T-helper 17 cell (primary cell): ENCODE measurements around the gene ARMH4. TPM values are rescaled to one million over a fixed set of nuclear protein-coding genes. Genes with fewer than 3 reads are reported as not detected.

Experiments used
- ATAC-seq: fragments of 150-1000 bp; cut with Tn5 transposase; 2 replicates; pipeline ENCODE4 v1.10.0; 2021; ENCODE audit warnings: mild to moderate bottlenecking, moderate library complexity
- DNase-seq, 3 donors: peaks; one replicate each; pipeline versions ENCODE4 v3.0.0 to v3.0.0-alpha.2; 2020 to 2021
- H3K9me3 ChIP-seq: one replicate; pipeline ENCODE4 v1.7.0; 2013; ENCODE audit warnings: low read length, mild to moderate bottlenecking; ENCODE audit not compliant: control insufficient read depth, poor library complexity, severe bottlenecking
- H3K27ac Mint-ChIP-seq: one replicate; pipeline ENCODE4 v1.8.0; 2022; ENCODE audit warnings: mild to moderate bottlenecking, moderate library complexity, mixed read lengths
- H3K27me3 Mint-ChIP-seq: one replicate; pipeline ENCODE4 v1.8.0; 2022; ENCODE audit warnings: mixed read lengths
- H3K36me3 Mint-ChIP-seq: one replicate; pipeline ENCODE4 v1.8.0; 2022; ENCODE audit warnings: low read depth, mixed read lengths
- H3K4me1 Mint-ChIP-seq: one replicate; pipeline ENCODE4 v1.8.0; 2022; ENCODE audit warnings: mild to moderate bottlenecking, mixed read lengths
- H3K4me3 Mint-ChIP-seq: one replicate; pipeline ENCODE4 v1.8.0; 2022; ENCODE audit warnings: mild to moderate bottlenecking, moderate library complexity, mixed read lengths
- total RNA-seq, 4 donors: library from RNA in 2 of 4; stranded (reverse) in 2 of 4; gene quantifications; one replicate each; pipeline ENCODE4 v1.2.3 and lab custom pipeline; 2022 to 2026

ARMH4 gene, protein sequence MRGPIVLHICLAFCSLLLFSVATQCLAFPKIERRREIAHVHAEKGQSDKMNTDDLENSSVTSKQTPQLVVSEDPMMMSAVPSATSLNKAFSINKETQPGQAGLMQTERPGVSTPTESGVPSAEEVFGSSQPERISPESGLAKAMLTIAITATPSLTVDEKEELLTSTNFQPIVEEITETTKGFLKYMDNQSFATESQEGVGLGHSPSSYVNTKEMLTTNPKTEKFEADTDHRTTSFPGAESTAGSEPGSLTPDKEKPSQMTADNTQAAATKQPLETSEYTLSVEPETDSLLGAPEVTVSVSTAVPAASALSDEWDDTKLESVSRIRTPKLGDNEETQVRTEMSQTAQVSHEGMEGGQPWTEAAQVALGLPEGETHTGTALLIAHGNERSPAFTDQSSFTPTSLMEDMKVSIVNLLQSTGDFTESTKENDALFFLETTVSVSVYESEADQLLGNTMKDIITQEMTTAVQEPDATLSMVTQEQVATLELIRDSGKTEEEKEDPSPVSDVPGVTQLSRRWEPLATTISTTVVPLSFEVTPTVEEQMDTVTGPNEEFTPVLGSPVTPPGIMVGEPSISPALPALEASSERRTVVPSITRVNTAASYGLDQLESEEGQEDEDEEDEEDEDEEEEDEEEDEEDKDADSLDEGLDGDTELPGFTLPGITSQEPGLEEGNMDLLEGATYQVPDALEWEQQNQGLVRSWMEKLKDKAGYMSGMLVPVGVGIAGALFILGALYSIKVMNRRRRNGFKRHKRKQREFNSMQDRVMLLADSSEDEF
- not detected for total RNA-seq
- 0.08 to 0.58 reads per million in 2 donors for total RNA-seq (lab: John Stamatoyannopoulos, UW)

DNA sequence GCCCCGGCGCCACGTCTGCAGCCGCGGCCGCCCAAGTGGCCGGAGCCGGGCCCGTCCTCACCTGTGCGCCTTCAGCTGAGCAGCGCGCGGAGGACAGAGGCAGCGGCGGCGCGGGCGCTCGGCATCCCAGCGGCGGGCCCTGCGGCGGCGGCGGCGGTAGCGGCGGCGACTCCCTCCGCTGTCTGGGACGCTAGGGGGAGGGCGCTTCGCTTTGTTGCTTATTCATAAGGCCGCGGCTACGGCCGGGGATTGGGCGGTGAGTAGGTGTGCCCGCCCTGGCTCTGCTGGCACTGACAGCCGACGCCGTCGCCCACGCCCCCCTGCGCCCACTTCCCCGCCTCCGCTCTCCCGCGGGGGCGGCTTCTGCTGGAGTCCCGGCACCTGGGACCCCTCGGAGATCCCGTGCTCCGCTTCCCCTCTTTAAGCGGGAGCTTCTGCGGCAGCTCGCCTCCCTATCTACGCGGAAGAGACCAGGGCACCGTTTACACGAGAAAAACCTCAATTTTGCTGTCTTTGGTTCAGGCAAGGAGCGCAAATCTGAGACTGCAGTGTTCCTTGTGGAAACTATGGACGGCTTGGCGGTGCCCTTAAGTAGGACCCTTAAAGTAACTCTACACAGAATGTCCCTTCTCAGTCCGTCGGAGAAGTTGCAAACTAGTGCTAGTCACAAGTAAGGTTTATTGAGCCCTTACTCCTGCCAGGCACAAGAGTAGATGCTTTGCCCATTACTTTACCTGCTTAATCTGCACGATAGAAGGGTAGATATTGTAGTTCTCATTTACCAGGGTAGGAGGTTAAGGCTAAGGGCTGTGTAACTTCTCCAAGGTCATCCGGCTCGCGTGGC lies at the start of gene ARMH4:
ARMH4 (minus strand) TSS at position 200 of the 844 bp plus-strand sequence. CDS start 12,855 bp downstream, outside the sequence.
- Mint-ChIP-seq H3K4me3 (peak within 1 kb of the TSS; percentile 82), H3K27ac (no peak within 1 kb of the TSS), H3K36me3 (no peaks in the 10 kb centered on the region), H3K27me3 (peaks cover 74% of the 10 kb centered on the region), H3K4me1 (peaks cover 10% of the 10 kb centered on the region)
- ATAC-seq = peak; percentile 94
- no peaks in the 10 kb centered on the region for H3K9me3 ChIP-seq
- peak; percentile 21 to 30 (median 25) for DNase-seq

DNA sequence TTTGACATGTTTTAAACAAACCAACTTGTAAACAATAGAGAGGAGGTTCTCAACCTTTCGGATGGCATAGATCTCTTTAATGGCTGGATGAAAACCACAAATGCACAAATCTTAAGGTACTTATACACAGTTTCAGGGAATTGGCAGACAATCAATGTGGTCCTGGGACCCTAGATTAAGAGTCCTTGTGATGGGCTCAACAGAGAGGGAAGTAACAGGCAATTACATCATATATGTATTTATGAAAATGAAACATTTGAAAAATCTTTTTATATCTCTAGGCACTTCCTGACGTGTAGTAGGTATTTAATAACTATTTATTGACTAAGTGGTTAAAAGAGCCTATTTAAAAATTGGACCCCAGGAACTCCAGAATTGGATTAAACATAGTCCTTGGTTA lies 48.8 kb upstream of the ARMH4 start:
- Mint-ChIP-seq H3K4me1 (peaks cover 20% of the 10 kb centered on the region), H3K27ac (peak overlapping the region; percentile 98), H3K36me3 (peaks cover 2% of the 10 kb centered on the region), H3K27me3 (no peaks in the 10 kb centered on the region), H3K4me3 (peak overlapping the region; percentile 96)
- H3K9me3 ChIP-seq = no peaks in the 10 kb centered on the region
- DNase-seq = no peak
- no peak for ATAC-seq

DNA sequence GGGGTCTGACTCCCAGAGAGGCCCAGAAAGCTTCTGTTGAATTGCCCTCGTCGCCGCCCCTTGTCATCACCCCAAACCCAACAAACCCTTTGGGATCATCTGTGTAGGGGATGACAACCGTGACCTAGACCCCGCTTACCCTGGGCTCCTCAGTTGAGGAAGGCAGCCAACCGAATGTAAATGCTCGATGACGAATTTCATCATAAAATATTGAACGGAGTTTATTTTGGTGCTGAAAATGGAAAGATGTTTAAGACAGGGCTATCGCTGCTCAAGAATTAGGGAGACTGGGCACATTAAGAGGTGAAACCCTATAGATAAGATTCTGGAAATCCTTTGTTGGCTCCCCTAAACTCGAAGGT lies 48.4 kb upstream of the ARMH4 start:
- H3K9me3 ChIP-seq = no peaks in the 10 kb centered on the region
- DNase-seq (no peak), ATAC-seq (peak; percentile 11)
- H3K4me3 Mint-ChIP-seq = peak overlapping the region; percentile 96
- H3K27me3 Mint-ChIP-seq = no peaks in the 10 kb centered on the region
- peak overlapping the region; percentile 98 for H3K27ac Mint-ChIP-seq
- peaks cover 2% of the 10 kb centered on the region for H3K36me3 Mint-ChIP-seq
- H3K4me1 Mint-ChIP-seq = peaks cover 21% of the 10 kb centered on the region

DNA sequence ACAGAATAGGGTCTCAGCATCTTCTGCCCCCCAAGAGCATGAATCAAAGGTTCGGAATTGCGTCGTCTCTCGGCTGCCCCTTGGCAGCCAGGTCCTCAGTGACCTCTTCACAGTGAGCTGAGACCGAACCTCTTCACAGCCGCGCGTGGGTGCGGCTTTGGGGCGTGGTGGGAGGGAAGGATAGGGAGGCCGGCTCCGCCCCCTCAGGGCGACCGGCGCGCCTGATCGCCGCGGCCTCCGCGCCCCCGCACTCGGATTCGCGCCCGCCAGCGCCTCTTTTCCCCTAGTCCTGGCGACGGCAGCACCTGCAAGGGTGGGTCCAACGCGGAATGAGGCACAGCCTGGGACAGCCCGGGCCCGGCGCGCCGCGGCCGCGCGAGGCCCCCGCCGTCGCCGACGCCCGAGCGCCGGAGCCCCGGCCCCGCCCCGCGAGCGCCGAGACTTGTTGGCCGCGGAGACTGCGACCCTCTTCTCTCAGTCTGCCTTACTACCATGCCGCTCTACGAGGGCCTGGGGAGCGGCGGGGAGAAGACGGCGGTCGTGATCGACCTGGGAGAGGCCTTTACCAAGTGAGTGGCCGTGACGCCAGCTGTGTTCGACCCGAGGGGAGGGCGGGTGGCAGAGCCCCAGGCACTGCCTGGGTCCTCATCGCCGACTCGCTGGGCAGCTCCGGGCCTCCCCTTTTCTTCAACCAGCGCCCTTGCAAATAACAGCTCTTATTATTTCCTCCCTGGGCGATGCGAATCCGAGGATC lies 47.9 kb upstream of the ARMH4 start, which contains the start of gene ACTR10:
ACTR10 (plus strand) TSS at position 424 of the 754 bp plus-strand sequence; CDS start at position 493, 69 bp downstream.
- DNase-seq (peak; percentile 75 to 86 (median 76)), ATAC-seq (peak; percentile 90)
- Mint-ChIP-seq H3K27ac (peak within 1 kb of the TSS; percentile 98), H3K27me3 (no peaks in the 10 kb centered on the region), H3K4me1 (peaks cover 21% of the 10 kb centered on the region), H3K4me3 (peak within 1 kb of the TSS; percentile 96), H3K36me3 (peaks cover 2% of the 10 kb centered on the region)
- no peaks in the 10 kb centered on the region for H3K9me3 ChIP-seq

- Mint-ChIP-seq H3K27ac (no peak overlapping the region), H3K36me3 (peaks cover 2% of the 10 kb centered on the region), H3K27me3 (no peaks in the 10 kb centered on the region), H3K4me3 (no peak overlapping the region), H3K4me1 (peaks cover 23% of the 10 kb centered on the region)
- ATAC-seq = no peak
- H3K9me3 ChIP-seq = no peaks in the 10 kb centered on the region
- DNase-seq = no peak
Measured at GRCh38 chr14:58198086-58198485, 46.1 kb upstream of the ARMH4 start.

DNA sequence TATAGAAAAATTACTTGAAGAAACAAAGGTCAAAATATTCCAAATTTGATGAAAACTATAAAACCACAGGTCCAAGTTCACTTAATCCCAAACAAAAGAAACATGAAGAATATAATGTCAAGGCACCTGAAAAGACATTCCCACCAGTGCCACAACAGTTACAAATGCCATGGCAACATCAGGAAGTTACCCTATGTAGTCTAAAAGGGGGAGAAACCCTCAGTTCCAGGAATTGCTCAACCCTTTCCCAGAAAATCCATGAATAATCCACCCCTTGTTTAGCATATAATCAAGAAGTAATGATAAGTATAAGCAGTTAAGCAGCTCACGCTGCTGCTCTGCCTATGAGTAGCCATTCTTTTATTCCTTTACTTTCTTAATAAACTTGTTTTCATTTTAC lies 44.2 kb upstream of the ARMH4 start:
- Mint-ChIP-seq H3K4me3 (no peak overlapping the region), H3K27me3 (peaks cover 14% of the 10 kb centered on the region), H3K27ac (peak overlapping the region; percentile 69), H3K36me3 (peaks cover 5% of the 10 kb centered on the region), H3K4me1 (peaks cover 20% of the 10 kb centered on the region)
- H3K9me3 ChIP-seq = no peaks in the 10 kb centered on the region
- ATAC-seq (no peak), DNase-seq (no peak)

DNA sequence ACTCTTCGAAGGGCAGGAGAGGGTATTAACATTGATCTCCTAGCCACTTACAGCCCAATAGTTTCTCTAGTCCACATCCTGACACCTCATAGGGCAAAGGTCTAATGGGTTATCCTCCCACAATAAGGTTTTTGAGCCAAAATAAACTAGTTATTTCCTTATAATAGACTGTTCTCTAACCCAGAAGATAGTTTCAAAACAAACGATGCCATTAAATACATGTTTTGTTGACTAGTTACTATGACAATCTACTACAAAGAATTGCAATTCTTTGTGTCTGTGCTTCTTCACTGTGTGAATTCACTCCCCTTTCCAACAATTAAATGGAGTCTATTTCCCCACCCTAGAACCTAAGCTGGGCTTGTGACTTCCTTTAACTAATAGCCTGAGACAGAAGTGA lies 41.5 kb upstream of the ARMH4 start:
- Mint-ChIP-seq H3K4me1 (peaks cover 6% of the 10 kb centered on the region), H3K36me3 (peaks cover 5% of the 10 kb centered on the region), H3K27me3 (peaks cover 21% of the 10 kb centered on the region), H3K4me3 (no peak overlapping the region), H3K27ac (no peak overlapping the region)
- H3K9me3 ChIP-seq = no peaks in the 10 kb centered on the region
- no peak for DNase-seq
- ATAC-seq = no peak

GRCh38 chr14:58191763-58192601 lies 40.0 kb upstream of the ARMH4 start:
- no peaks in the 10 kb centered on the region for H3K9me3 ChIP-seq
- Mint-ChIP-seq H3K4me1 (peaks cover 6% of the 10 kb centered on the region), H3K36me3 (peaks cover 5% of the 10 kb centered on the region), H3K27me3 (peaks cover 21% of the 10 kb centered on the region), H3K4me3 (no peak overlapping the region), H3K27ac (peak overlapping the region; percentile 14)
- ATAC-seq = no peak
- no peak for DNase-seq

DNA sequence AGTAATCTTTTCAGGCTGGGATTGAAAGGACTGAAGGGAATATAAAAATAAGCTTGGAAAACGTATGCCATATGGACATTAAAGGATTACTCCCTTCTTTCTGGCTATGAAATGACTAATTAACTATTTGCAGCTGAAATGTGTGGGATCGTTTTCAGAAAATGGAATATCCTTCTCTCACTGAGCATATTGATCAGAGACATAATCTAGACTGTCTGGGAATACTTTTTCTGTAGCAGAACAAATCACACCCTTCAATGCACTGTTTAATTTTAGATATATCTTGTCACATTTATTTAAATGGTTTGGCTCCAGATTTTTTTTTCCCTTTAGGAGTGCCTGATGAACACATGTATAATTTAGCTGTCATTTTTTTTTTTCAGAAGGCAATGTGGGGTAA lies 37.2 kb upstream of the ARMH4 start:
- peaks cover 21% of the 10 kb centered on the region for H3K27me3 Mint-ChIP-seq
- peaks cover 4% of the 10 kb centered on the region for H3K4me1 Mint-ChIP-seq
- no peak for DNase-seq

DNA sequence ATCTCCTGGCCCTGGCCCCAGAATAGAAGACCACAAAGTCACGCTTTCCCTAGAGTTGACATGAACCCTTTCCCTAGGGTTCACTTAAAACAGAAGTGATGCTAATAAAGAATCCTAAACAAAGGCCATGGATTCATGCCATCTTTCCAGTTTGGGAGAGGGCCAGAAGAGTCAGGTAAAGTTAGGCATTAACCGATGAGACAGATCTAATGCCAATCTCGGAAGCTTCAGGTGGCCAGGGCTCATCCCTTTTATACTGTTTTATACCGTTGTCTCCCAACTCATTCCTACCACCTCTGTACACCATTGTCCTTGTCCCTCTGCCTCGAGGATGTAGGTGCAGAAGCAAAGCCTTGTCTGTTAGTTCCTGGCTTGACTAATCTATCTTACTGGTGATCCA lies 25.1 kb upstream of the ARMH4 start:
- H3K4me3 Mint-ChIP-seq = no peak overlapping the region
- ATAC-seq = no peak
- H3K27ac Mint-ChIP-seq = no peak overlapping the region
- H3K9me3 ChIP-seq = no peaks in the 10 kb centered on the region
- H3K36me3 Mint-ChIP-seq = peaks cover 5% of the 10 kb centered on the region
- peaks cover 19% of the 10 kb centered on the region for H3K27me3 Mint-ChIP-seq
- H3K4me1 Mint-ChIP-seq = peaks cover 2% of the 10 kb centered on the region
- no peak for DNase-seq

More for the DNA sequence above, 37.2 kb upstream of the ARMH4 start:
- peaks cover 8% of the 10 kb centered on the region for H3K36me3 Mint-ChIP-seq
- H3K9me3 ChIP-seq = no peaks in the 10 kb centered on the region
- no peak for ATAC-seq
- no peak overlapping the region for H3K4me3 Mint-ChIP-seq
- no peak overlapping the region for H3K27ac Mint-ChIP-seq

- Mint-ChIP-seq H3K36me3 (peaks cover 8% of the 10 kb centered on the region), H3K4me1 (peaks cover 2% of the 10 kb centered on the region), H3K27me3 (peaks cover 43% of the 10 kb centered on the region), H3K4me3 (no peak overlapping the region), H3K27ac (no peak overlapping the region)
- ATAC-seq (peak; percentile 71), DNase-seq (no peak)
- no peaks in the 10 kb centered on the region for H3K9me3 ChIP-seq
Measured at GRCh38 chr14:58171090-58171489, 19.1 kb upstream of the ARMH4 start.
